ENCODE data around the gene IFRD1. TPM values are rescaled to one million over a fixed set of nuclear protein-coding genes. Genes with fewer than 3 reads are reported as not detected.

The IFRD1 gene, protein sequence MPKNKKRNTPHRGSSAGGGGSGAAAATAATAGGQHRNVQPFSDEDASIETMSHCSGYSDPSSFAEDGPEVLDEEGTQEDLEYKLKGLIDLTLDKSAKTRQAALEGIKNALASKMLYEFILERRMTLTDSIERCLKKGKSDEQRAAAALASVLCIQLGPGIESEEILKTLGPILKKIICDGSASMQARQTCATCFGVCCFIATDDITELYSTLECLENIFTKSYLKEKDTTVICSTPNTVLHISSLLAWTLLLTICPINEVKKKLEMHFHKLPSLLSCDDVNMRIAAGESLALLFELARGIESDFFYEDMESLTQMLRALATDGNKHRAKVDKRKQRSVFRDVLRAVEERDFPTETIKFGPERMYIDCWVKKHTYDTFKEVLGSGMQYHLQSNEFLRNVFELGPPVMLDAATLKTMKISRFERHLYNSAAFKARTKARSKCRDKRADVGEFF
- total RNA-seq: 10 to 100 TPM; 29.6 to 37.3 (median 32.1) TPM

DNA sequence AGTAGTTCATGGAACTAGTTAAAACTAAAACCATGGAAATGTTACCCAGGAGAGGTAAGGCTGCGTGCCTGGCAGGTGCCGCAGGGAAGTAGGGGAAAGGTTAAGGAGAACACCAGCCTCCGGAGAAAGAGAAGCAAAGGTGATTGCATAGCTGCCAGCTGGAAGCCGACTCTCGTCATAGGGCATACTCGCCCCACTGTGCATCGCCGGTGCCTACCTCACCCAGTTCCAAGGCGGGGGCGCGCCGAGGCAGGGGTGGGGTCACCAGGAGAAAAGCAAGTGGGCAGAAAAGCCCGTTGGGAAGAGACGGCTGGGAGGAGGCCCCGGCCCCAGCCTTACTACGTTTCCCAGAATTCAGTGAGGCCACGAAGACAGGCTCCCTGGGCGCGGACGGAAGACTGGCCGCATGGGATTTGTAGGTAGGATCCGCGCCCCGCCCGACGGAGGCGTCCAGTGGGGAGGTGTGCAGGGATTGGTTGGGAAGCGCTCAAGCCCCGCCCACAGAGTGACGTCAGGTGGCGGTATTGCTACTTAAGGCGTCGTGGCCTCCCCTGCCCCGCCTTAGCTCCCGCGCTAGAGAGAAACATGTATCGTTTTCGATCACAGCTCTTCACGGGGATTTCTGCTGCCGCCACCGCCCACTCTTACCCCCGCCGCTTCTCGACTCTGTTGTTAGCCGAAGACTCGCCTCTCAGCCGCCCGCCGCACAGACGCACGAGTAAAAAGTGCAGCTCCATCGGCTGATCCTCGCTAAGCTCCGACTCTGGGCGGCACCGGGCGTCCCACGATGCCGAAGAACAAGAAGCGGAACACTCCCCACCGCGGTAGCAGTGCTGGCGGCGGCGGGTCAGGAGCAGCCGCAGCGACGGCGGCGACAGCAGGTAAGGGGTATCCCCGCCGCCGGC, at the start of gene IFRD1:
Gene IFRD1 (plus strand): TSS at position 559 of the 905 bp plus-strand sequence. CDS start 229 bp downstream, at position 788.
- H3K4me3 ChIP-seq (ENCODE audit: low read depth, poor library complexity, severe bottlenecking): peak within 1 kb of the TSS; percentile 99
- WGBS, 2 donors: 0 to 1% methylated on average over 51 to 64 of the region's 73 CpGs
- DNase-seq (ENCODE audit: low spot score in 2 of 2): peak; percentile 99 to 100
- peak in 1 of 2 donors; percentile 97 for TF ChIP-seq POLR2A (IDR thresholded peaks at IDR 0.05)
- TF ChIP-seq, protein P1, sequence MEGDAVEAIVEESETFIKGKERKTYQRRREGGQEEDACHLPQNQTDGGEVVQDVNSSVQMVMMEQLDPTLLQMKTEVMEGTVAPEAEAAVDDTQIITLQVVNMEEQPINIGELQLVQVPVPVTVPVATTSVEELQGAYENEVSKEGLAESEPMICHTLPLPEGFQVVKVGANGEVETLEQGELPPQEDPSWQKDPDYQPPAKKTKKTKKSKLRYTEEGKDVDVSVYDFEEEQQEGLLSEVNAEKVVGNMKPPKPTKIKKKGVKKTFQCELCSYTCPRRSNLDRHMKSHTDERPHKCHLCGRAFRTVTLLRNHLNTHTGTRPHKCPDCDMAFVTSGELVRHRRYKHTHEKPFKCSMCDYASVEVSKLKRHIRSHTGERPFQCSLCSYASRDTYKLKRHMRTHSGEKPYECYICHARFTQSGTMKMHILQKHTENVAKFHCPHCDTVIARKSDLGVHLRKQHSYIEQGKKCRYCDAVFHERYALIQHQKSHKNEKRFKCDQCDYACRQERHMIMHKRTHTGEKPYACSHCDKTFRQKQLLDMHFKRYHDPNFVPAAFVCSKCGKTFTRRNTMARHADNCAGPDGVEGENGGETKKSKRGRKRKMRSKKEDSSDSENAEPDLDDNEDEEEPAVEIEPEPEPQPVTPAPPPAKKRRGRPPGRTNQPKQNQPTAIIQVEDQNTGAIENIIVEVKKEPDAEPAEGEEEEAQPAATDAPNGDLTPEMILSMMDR (IDR thresholded peaks at IDR 0.05): no peak
- intact Hi-C loops (cut with DNase I; ENCODE audit: low total_unique reads): no loop called here

DNA sequence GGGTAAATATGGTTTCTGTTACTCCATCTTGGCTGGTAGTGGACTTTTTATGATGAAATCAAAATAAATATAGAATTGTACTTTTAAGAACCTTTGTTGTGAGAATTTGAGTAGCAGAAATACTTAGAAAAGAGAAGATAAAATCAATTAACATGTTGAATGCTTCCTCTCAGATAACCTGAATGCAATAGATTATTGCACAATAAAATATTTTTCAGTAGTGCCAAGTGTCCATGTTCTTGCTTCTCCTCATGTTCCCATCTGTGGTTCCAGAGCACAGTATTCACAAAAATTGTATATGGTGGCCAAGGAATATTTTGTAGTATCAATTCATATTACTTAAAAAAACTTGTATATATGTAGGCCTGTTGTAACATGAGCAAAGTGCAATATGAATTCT, 45.9 kb upstream of the IFRD1 start:
- no peak for DNase-seq (ENCODE audit: low spot score in 2 of 2)
- intact Hi-C loops (cut with DNase I; ENCODE audit: low total_unique reads): no loop called here
- TF ChIP-seq, protein P1 (IDR thresholded peaks at IDR 0.05): no peak
- no peak for TF ChIP-seq POLR2A (IDR thresholded peaks at IDR 0.05)
- no peak overlapping the region for H3K4me3 ChIP-seq (ENCODE audit: low read depth, poor library complexity, severe bottlenecking)

DNA sequence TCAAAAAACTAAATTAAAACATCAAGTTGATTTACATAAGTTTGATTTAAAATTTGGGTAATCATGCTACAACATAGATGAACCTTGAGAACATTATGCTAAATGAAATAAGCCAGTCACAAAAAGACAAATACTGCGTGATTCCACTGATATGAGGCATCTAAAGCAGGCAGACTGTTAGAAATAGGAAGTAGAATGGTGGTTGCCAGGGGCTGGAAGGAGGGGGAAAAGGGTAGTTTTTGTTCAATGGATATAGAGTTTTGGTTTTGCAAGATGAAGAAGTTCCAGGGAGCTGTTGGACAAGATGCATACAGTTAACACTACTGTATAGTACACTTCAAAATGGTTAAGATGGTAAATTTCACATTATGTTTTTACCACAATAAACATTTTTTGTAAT, 45.0 kb upstream of the IFRD1 start:
- 81 to 93% methylated on average over 1 of the region's 1 CpG for WGBS, 2 donors
- no peak overlapping the region for H3K4me3 ChIP-seq (ENCODE audit: low read depth, poor library complexity, severe bottlenecking)
- no peak for TF ChIP-seq POLR2A (IDR thresholded peaks at IDR 0.05)
- TF ChIP-seq, protein P1 (IDR thresholded peaks at IDR 0.05): no peak
- intact Hi-C loops (cut with DNase I; ENCODE audit: low total_unique reads): no loop called here
- DNase-seq (ENCODE audit: low spot score in 2 of 2): no peak

DNA sequence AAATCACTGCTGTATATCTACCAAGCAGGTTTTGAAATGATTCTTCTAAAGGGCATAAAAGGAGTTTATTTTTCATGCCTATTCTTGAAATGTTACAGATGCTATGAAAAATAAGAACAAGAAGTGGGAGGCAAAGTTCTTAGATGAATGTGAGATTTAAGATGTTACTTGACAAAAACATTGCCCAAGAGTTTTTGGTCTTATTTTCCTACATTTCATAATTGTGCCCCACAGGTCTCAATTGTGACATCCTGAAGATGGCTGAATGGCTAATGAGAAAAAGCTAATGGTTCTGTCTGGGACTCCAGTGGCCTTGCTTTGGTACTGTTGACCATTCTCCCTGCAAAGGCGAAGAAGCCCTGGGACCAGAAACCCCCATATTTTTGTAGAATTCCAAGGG, 43.0 kb upstream of the IFRD1 start:
- no peak for DNase-seq (ENCODE audit: low spot score in 2 of 2)
- TF ChIP-seq, protein P1 (IDR thresholded peaks at IDR 0.05): no peak
- TF ChIP-seq POLR2A (IDR thresholded peaks at IDR 0.05): no peak
- 95 to 100% methylated on average over 1 of the region's 1 CpG for WGBS, 2 donors
- no peak overlapping the region for H3K4me3 ChIP-seq (ENCODE audit: low read depth, poor library complexity, severe bottlenecking)
- intact Hi-C loops (cut with DNase I; ENCODE audit: low total_unique reads): no loop called here

DNA sequence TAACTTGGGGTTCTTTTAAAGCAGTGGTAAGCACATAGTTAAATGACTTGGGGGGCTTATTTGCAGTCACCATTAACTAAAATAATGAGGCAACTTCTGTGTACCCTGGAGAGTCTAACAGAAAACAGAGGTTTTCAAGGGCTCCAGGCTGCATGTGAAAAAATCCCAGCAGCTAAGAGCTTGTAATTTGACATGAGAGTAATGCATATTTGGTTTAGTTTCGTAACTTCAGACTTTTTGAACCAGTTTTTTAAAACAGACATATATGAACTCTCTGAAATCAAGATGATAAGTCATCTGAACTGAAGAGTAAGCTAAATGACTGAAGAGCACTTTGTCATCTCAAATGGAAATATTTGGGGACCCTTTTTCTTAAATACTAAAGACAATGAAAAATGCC, 40.2 kb upstream of the IFRD1 start:
- intact Hi-C loops (cut with DNase I; ENCODE audit: low total_unique reads): loop anchor here (10.0 kb wide), 1 partner anchor 665 kb away; no protein-coding TSS in a partner anchor
- WGBS, 2 donors: 79 to 90% methylated on average over 1 of the region's 1 CpG
- H3K4me3 ChIP-seq (ENCODE audit: low read depth, poor library complexity, severe bottlenecking): no peak overlapping the region
- no peak for TF ChIP-seq POLR2A (IDR thresholded peaks at IDR 0.05)
- TF ChIP-seq, protein P1 (IDR thresholded peaks at IDR 0.05): no peak
- DNase-seq (ENCODE audit: low spot score in 2 of 2): no peak
